Left lobe of liver (tissue), 2 donors: Measurements from ENCODE around the gene AXIN1. TPM values are rescaled to one million over a fixed set of nuclear protein-coding genes. Genes with fewer than 3 reads are reported as not detected.
"Not testable (repeated sequence)": the region's sequence is repeated elsewhere in the genome, so short reads cannot be mapped to it uniquely, and the experiment has no call there.

Source experiments
- ATAC-seq: fragments of 200-7000 bp; cut with Tn5 transposase; one replicate; pipeline ENCODE4 v1.9.1; 2020; ENCODE audit warnings: mild to moderate bottlenecking, moderate library complexity
- DNase-seq: peaks from one replicate; pipeline ENCODE4 v3.0.0-alpha.2; 2020; ENCODE audit warnings: low spot score
- total RNA-seq: library from RNA; stranded (reverse); gene quantifications from one replicate; pipeline ENCODE4 v1.2.1, GENCODE V29; 2021
- donor health status: DM: no; HTN: no; CAD: no; lungs with moderate emphysema.
- donor health status: DM: no; HTN: yes; CAD: no.

AXIN1 gene
- total RNA-seq, 1 donor from 2014 or later: 8.5 TPM

GRCh38 chr16:334861-335632, 17.5 kb downstream of the AXIN1 start:
- ATAC-seq, DNase-seq: not testable (repeated sequence)

DNA sequence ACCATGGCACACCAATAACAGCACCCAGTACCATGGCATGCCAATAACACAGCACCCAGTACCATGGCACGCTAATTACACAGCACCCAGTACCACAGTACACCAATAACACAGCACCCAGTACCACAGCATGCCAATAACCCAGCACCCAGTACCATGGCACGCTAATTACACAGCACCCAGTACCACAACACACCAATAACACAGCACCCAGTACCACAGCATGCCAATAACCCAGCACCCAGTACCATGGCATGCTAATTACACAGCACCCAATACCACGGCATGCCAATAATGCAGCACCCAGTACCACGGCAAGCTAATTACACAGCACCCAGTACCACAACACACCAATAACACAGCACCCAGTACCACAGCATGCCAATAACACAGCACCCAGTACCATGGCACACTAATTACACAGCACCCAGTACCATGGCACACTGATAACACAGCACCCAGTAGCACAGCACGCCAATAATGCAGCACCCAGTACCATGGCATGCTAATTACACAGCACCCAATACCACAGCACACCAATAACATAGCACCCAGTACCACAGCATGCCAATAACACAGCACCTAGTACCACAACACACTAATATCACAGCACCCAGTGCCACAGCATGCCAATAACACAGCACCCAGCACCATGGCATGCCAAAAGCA, 18.2 kb downstream of the AXIN1 start:
- DNase-seq, ATAC-seq: not testable (repeated sequence)

GRCh38 chr16:333406-334094, 19.0 kb downstream of the AXIN1 start:
- ATAC-seq (no peak), DNase-seq (no peak)

DNA sequence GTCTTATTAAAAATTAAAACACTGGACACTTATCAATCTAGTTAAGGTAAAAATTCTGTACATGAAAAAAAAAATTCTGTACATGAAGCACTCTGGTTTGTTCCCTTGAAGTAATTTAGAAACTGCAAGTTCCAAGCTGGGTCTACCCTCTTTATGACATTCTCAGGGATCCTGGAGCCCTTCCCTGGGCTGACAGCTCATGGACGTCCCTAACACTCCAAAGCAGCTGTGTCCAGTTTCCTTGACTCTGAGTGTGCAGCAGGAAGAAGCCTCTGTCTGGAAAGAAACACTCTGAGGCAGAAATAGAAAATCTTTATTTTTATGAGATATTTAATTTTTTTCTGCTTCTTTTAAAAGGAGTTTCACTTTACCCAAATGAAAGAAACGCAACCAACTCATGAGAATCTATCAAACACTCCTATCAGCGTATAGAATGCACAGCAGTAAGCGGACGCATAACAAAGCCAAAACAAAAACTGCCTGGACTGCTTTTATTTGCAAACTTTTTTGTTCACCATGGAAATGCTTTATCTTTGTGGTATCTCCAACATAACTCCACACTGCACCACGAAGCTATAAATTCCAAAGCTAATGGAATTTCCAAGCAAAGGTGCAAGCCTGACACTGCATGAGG, 21.2 kb downstream of the AXIN1 start:
- ATAC-seq, DNase-seq: not testable (repeated sequence)

DNA sequence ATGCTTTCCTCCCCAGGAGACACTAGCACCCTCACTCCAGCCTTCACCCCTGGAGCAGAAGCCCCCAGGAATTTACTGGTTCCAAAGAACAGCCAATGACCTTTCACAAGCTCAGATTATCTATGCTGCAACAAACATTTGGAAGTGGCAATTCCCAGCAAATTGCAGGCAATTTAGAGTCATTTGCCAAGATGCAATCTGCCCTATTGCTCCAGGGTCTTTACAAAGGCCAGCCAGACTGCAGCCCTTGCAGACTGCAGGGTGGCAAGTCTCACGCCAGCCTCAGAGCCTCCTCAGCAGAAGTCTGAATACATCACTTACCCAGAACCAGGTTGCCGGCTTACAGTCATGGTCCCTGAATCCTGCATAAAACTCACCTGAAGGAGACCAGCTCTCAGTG, 21.8 kb downstream of the AXIN1 start:
- no peak for ATAC-seq
- DNase-seq: no peak

GRCh38 chr16:325375-326145, 27.0 kb downstream of the AXIN1 start:
- DNase-seq (no peak), ATAC-seq (no peak)

DNA sequence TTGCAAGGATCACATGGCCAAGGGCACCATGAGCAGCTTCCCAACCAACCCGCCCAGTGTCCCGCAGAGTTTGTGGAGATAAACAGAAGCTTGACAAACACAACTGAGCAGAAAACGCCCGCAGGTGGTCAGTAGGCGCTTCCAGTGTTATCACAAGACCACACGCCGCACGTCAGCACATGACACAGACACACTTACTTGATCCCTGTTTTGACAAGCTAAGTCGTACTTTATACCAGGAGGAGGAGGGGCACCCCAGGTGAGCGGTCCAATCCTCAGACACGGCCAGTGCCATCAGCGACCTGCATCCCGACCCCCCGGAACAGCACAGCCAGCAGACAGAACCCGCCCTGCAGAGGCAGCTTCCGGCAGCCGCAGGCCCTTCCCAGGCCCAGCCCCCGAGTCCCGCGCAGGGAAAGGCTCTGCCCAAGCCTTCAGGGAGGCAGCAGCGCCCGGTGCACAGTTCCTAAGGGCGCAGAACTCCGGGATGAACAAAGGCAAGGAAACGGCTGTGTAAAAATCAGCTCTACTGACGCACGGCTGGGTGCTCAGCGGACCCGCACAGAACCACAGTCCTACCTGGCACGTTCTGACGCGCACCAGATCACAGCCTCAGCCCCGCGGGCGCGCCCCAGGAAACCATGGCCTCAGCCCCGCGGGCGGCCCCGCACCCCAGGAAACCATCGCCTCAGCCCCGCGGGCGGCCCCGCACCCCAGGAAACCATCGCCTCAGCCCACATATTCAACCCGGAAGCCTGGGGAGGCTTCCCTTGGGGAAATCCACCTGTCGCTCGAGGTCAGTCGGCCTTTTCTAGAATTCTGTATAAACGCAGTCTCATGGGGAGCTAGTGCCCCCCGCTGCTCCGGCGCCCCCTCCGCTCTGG, 27.8 kb downstream of the AXIN1 start:
- no peak for ATAC-seq
- no peak for DNase-seq

DNA sequence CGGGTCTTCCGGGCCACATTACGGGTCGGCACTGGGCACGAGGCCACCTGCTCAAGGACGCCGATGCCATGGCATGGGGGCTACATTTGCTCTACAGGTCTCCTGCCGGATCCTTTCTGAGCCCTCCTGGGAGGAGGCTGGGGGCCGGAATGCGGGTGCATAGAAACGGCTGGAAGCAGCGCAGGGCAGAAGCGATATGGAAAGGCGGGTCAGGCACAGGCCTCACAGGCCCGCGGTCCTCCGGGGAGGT, 28.4 kb downstream of the AXIN1 start:
- ATAC-seq: no peak
- DNase-seq: no peak

GRCh38 chr16:322476-323143, 29.9 kb downstream of the AXIN1 start:
- DNase-seq (no peak), ATAC-seq (no peak)

DNA sequence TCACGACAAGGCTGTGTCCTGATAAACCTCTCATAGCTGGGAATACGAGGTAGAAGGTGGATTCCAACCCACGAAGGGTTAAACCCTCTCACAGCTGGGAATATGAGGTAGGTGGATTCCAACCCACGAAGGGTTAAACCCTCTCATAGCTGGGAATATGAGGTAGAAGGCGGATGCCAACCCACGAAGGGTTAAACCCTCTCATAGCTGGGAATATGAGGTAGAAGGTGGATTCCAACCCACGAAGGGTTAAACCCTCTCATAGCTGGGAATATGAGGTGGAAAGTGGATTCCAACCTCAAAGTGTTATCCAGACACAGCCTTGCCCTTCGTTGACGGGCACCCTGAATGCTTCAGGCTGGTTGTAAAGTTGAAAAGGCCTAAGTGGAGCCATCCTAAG, 31.0 kb downstream of the AXIN1 start:
- DNase-seq: no peak
- no peak for ATAC-seq

DNA sequence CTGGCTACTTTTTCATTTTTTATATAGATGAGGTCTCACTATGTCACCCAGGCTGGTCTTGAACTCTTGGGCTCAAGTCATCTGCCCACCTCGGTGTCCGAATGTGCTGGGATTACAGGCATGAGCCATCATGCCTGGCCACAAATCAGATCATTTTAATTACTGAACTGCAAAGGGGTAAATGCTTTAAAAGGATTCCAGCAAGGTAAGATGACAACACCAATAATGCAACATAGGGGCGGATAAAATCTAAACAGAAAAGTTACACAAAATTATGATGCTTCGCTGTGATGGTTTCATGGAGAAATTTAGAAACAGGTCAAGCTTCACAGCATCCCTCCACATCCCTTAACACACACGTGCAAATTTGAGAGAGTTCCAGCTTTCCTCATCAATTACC, 32.3 kb downstream of the AXIN1 start:
- DNase-seq (no peak), ATAC-seq (no peak)

DNA sequence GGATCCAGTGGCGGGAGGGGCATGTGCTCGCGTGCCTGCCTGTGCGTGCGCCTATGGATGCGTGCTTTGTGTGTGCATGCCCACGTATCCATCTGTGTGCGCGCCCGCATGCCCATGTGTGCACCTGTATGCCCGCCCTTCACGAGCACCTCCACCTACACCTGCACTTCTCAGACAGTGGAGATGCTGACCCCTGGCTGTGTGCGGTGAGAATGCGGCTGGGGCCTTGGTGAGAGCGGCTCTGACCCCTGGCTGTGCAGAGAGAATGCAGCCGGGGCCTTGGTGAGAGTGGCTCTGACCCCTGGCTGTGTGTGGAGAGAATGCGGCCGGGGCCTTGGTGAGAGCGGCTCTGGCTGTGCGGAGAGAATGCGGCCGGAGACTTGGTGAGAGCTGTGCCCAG, 33.9 kb downstream of the AXIN1 start:
- no peak for ATAC-seq

DNA sequence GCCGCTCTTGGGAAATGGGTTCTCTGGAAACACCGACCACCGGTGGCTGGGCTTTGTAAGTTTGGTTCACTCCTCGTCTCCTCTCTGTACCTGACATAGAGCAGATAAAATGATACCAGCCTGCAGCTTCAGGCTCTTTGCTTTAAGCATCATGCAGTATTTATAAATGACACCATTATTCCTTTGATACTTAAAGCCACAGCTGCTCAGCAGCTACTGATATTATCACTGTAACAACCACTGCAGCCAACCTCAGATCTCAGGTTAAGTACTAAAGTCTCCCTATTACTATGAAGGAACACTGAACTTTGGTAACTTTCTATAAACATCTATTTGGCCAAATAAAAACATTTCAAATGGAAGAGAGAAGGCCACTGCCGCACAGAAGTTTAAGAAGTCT, 34.9 kb downstream of the AXIN1 start:
- no peak for ATAC-seq

More for the DNA sequence above, 33.9 kb downstream of the AXIN1 start:
- DNase-seq: no peak

GRCh38 chr16:316741-317464, 35.6 kb downstream of the AXIN1 start:
- DNase-seq (no peak), ATAC-seq (no peak)

More for the DNA sequence above, 34.9 kb downstream of the AXIN1 start:
- DNase-seq: no peak

- DNase-seq (no peak), ATAC-seq (no peak)
Measured at GRCh38 chr16:314795-315299, 37.7 kb downstream of the AXIN1 start.

- ATAC-seq (no peak), DNase-seq (no peak)
Measured at GRCh38 chr16:314351-314750, 38.2 kb downstream of the AXIN1 start.

GRCh38 chr16:311725-312124, 40.8 kb downstream of the AXIN1 start:
- DNase-seq: no peak
- no peak for ATAC-seq

- DNase-seq: no peak
- no peak for ATAC-seq
Measured at GRCh38 chr16:309476-309875, 43.0 kb downstream of the AXIN1 start.
